K562 (cell line): Measurements from ENCODE around the gene TMEM192. TPM values are rescaled to one million over a fixed set of nuclear protein-coding genes. Genes with fewer than 3 reads are reported as not detected.
"Not testable (repeated sequence)": the region's sequence is repeated elsewhere in the genome, so short reads cannot be mapped to it uniquely, and the experiment has no call there.

Source experiments
- ATAC-seq: fragments of 200-7000 bp; cut with Tn5 transposase; 3 replicates; pipeline ENCODE4 v1.9.1; 2020; ENCODE audit warnings: moderate library complexity
- BruUV-seq: library from RNA; stranded (reverse); fragments of 400-500 nt; replicated peaks from 2 replicates; lab custom pipeline; 2021; lab: Mats Ljungman, UMichigan
- CTCF ChIA-PET: fragments of 300-600 bp; formaldehyde crosslinking; extraction: SDS; loops from one replicate; lab custom pipeline; 2021; ENCODE audit warnings: low intra/inter-chr PET ratio; lab: Yijun Ruan, JAX
- POLR2A ChIA-PET: fragments of 300-600, 350-650 bp; sonication (Branson Sonifier 250); formaldehyde crosslinking; extraction: SDS; loops from one replicate; lab custom pipeline; 2021; ENCODE audit warnings: antibody characterized with exemption, inconsistent platforms; lab: Yijun Ruan, JAX
- DNase-seq, 4 experiments: peaks; one replicate each; pipeline versions ENCODE4 v3.0.0 to v3.0.0-alpha.2; 2011 to 2018; ENCODE audit warnings: low spot score in 3 of 4, mixed read lengths in 3 of 4; ENCODE audit errors: extremely low read depth in 1 of 4
- FAIRE-seq: peaks from 2 replicates; lab custom pipeline; 2011; peaks lifted over from hg19 to GRCh38; lab: Jason Lieb, UNC
- H2AFZ ChIP-seq: 2 replicates; pipeline ENCODE4 v1.6.0; 2011; ENCODE audit warnings: low read depth, low read length, control low read depth, inconsistent platforms
- H3K27ac ChIP-seq: fragments of 200-600 bp; 3 replicates; pipeline ENCODE4 v1.8.0; 2011; ENCODE audit warnings: low read depth, mild to moderate bottlenecking, control low read depth, inconsistent platforms, low read length, moderate library complexity, mixed read lengths; ENCODE audit errors: extremely low read depth
- H3K27me3 ChIP-seq, 2 experiments: fragments of 300-600 bp in 1 of 2; 2 replicates in 1 of 2; 3 replicates in 1 of 2; pipeline versions ENCODE4 v1.6.0 to v1.8.0; 2011; ENCODE audit warnings: inconsistent platforms in 2 of 2, low read length in 2 of 2, mild to moderate bottlenecking in 1 of 2, mixed read lengths in 1 of 2, moderate library complexity in 1 of 2; ENCODE audit not compliant: control insufficient read depth in 2 of 2, insufficient read depth in 2 of 2
- H3K36me3 ChIP-seq: fragments of 300-600 bp; 3 replicates; pipeline ENCODE4 v1.8.0; 2011; ENCODE audit warnings: mild to moderate bottlenecking, low read length, inconsistent platforms; ENCODE audit not compliant: control insufficient read depth, insufficient read depth
- H3K4me1 ChIP-seq, 2 experiments: fragments of 200-600 bp in 1 of 2; replicated peaks in 1 of 2; 2 replicates in 1 of 2; 3 replicates in 1 of 2; pipeline versions ENCODE4 v1.5.1 to v1.8.0; 2011; ENCODE audit warnings: inconsistent platforms in 2 of 2, low read length in 2 of 2, mild to moderate bottlenecking in 1 of 2, mixed read lengths in 1 of 2, moderate library complexity in 1 of 2; ENCODE audit not compliant: control insufficient read depth in 2 of 2, insufficient read depth in 2 of 2
- H3K4me2 ChIP-seq: 2 replicates; pipeline ENCODE4 v1.6.1; 2011; ENCODE audit warnings: low read length, control low read depth, inconsistent platforms, mixed read lengths; ENCODE audit not compliant: insufficient read depth
- H3K4me3 ChIP-seq: fragments of 200-600 bp; sonication (generic), shearing (Covaris generic); 2 replicates; pipeline ENCODE4 v1.5.1; 2016; ENCODE audit warnings: control low read depth, inconsistent platforms
- H3K79me2 ChIP-seq: fragments of 200-600 bp; 3 replicates; pipeline ENCODE4 v1.8.0; 2011; ENCODE audit warnings: low read length, inconsistent platforms; ENCODE audit not compliant: control insufficient read depth, insufficient read depth
- H3K9ac ChIP-seq, 2 experiments: 2 replicates each; pipeline versions ENCODE4 v1.6.0 to v1.6.1; 2011; ENCODE audit warnings: low read depth in 2 of 2, low read length in 2 of 2, control low read depth in 1 of 2, inconsistent platforms in 1 of 2, mild to moderate bottlenecking in 1 of 2, mixed read lengths in 1 of 2; ENCODE audit not compliant: insufficient read depth in 1 of 2
- H3K9me1 ChIP-seq: one replicate; pipeline ENCODE4 v1.6.0; 2011; ENCODE audit warnings: inconsistent platforms, mild to moderate bottlenecking, low read length, moderate library complexity; ENCODE audit not compliant: control insufficient read depth, insufficient read depth
- H3K9me3 ChIP-seq: replicated peaks from 2 replicates; pipeline ENCODE4 v1.5.1; 2011; ENCODE audit warnings: low read depth, low read length, inconsistent platforms; ENCODE audit not compliant: control insufficient read depth, insufficient read depth
- H4K20me1 ChIP-seq: replicated peaks from 2 replicates; pipeline ENCODE4 v1.6.1; 2011; ENCODE audit warnings: low read length, inconsistent platforms, mixed read lengths; ENCODE audit not compliant: control insufficient read depth, insufficient read depth
- ARID1B ChIP-seq: fragments of 450-650 bp; IDR thresholded peaks from 2 replicates; pipeline ENCODE4 v1.6.1; 2016; ENCODE audit warnings: antibody characterized with exemption, mild to moderate bottlenecking, inconsistent platforms
- ATF7 ChIP-seq: fragments of 450-650 bp; IDR thresholded peaks from 2 replicates; pipeline ENCODE4 v1.7.1; 2014; ENCODE audit warnings: mild to moderate bottlenecking, moderate library complexity
- BRF1 ChIP-seq: IDR thresholded peaks from 3 replicates; pipeline ENCODE4 v1.6.1; 2011; ENCODE audit warnings: borderline replicate concordance, mild to moderate bottlenecking; ENCODE audit not compliant: insufficient read length; ENCODE audit errors: extremely low read depth
- CBFA2T3 ChIP-seq: fragments of 450-650 bp; IDR thresholded peaks from 2 replicates; pipeline ENCODE4 v1.6.1; 2017
- MIER1 ChIP-seq: fragments of 450-650 bp; IDR thresholded peaks from 2 replicates; pipeline ENCODE4 v1.6.1; 2016; ENCODE audit warnings: antibody characterized with exemption, mild to moderate bottlenecking, low read depth
- MYBL2 ChIP-seq, 2 experiments: fragments of 450-650 bp in 1 of 2; sonication (generic) in 1 of 2; formaldehyde crosslinking in 1 of 2; IDR thresholded peaks; 2 replicates each; pipeline versions ENCODE4 v1.6.1 to v1.8.1; 2017 to 2022; ENCODE audit warnings: borderline replicate concordance in 1 of 2, inconsistent platforms in 1 of 2, low read depth in 1 of 2, mild to moderate bottlenecking in 1 of 2, missing genetic modification reagents in 1 of 2, moderate library complexity in 1 of 2
- MYNN ChIP-seq, 2 experiments: sonication (generic); formaldehyde crosslinking in 1 of 2; IDR thresholded peaks; 2 replicates each; pipeline versions ENCODE4 v1.5.0 to v1.6.1; 2016 to 2020; ENCODE audit warnings: antibody characterized with exemption in 1 of 2, missing genetic modification reagents in 1 of 2
- SIRT6 ChIP-seq: IDR thresholded peaks from one replicate; pipeline ENCODE4 v1.6.1; 2012; ENCODE audit warnings: low read depth, mild to moderate bottlenecking, control low read depth, inconsistent platforms, low read length, moderate library complexity
- SLC30A9 ChIP-seq: fragments of 250-450 bp; sonication (Bioruptor Pico); IDR thresholded peaks from 2 replicates; pipeline ENCODE4 v1.8.0; 2022; ENCODE audit warnings: mild to moderate bottlenecking, moderate library complexity
- ZNF232 ChIP-seq: sonication (generic); formaldehyde crosslinking; IDR thresholded peaks from 2 replicates; pipeline ENCODE4 v1.8.0; 2022; ENCODE audit warnings: mild to moderate bottlenecking, missing genetic modification reagents
- ZNF431 ChIP-seq: sonication (generic); formaldehyde crosslinking; IDR thresholded peaks from 2 replicates; pipeline ENCODE4 v1.8.0; 2022; ENCODE audit warnings: mild to moderate bottlenecking, missing genetic modification reagents
- WGBS: fragments of 100-300 bp; shearing (Covaris generic); methylation state at CpG from one replicate; pipeline ENCODE4 v1.1.6; 2016; ENCODE audit warnings: low coverage, mixed read lengths; ENCODE audit not compliant: insufficient coverage; ENCODE audit errors: missing lambda C conversion rate; 5-methylcytosine and 5-hydroxymethylcytosine counted together
- in situ Hi-C: fragments of 300-500 bp; cut with MboI; formaldehyde crosslinking; loops from 4 replicates; pipeline ENCODE4 v1.15.0; 2018; ENCODE audit warnings: inconsistent platforms, mixed read lengths
- intact Hi-C: fragments of 100-400 bp; cut with micrococcal nuclease; formaldehyde crosslinking; loops from 2 replicates; pipeline ENCODE4 v1.14.2; 2022
- polyA plus RNA-seq, 8 experiments: library from polyadenylated mRNA; depleted of rRNA in 4 of 8; stranded (reverse) in 5 of 8; unstranded in 3 of 8; fragments of >200 nt; fragmentation: Nextera tagmentation in 2 of 8; fragmentation: Illumina TruSeq in 1 of 8; extraction: Ambion mirVana in 2 of 8; extraction: Trizol in 1 of 8; gene quantifications; 2 replicates each; pipeline versions ENCODE4 v1.2.1 to v1.2.3, GENCODE V29; 2011 to 2014; ENCODE audit warnings: inconsistent platforms in 1 of 8, missing spikeins in 1 of 8
- total RNA-seq, 7 experiments: library from RNA; depleted of rRNA in 6 of 7; stranded (reverse); fragments of >200 nt in 6 of 7; fragmentation: Illumina TruSeq in 2 of 7; extraction: Trizol in 2 of 7; gene quantifications; 2 replicates each; pipeline versions ENCODE4 v1.2.1 to v1.2.3, GENCODE V29; 2011 to 2021; ENCODE audit warnings: low replicate concordance in 1 of 7
- TF ChIP-seq, protein P1 (sequence below): fragments of 450-650 bp; conservative IDR thresholded peaks from 2 replicates; pipeline ENCODE4 v1.6.1; 2016; ENCODE audit warnings: missing genetic modification characterization, low read depth, mild to moderate bottlenecking, missing compliant biosample characterization, moderate library complexity

The TMEM192 gene
- total and polyA plus RNA-seq, 9 of the 15 experiments (the other 6 are each of a cell fraction or from before 2014, with no cell fraction given) = 4.4 to 28.5 (median 13.3) TPM

DNA sequence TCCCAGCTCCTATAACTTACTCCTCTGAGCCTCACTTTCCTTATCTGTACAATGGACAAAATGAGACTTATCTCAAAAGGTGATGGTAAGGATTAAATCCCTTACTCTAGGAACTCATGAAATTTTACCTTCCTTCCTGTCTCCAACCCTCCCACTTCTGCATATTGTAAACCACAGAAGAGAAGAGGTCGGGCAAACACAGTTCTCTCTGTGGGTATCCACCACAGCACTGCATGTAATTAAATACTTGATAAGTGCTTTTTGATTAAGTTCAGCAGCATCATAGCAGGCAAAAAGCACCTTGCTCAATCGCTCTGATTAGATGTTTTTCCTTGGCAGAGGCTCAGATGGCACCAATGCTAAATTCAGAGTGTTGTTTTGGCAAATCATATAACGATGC is 17.3 kb upstream of the TMEM192 start (continued):
- TF ChIP-seq, protein P1, sequence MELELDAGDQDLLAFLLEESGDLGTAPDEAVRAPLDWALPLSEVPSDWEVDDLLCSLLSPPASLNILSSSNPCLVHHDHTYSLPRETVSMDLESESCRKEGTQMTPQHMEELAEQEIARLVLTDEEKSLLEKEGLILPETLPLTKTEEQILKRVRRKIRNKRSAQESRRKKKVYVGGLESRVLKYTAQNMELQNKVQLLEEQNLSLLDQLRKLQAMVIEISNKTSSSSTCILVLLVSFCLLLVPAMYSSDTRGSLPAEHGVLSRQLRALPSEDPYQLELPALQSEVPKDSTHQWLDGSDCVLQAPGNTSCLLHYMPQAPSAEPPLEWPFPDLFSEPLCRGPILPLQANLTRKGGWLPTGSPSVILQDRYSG (tag) = no peak

GRCh38 chr4:165125869-165126499 is 13.3 kb upstream of the TMEM192 start:
- H3K79me2 ChIP-seq, H2AFZ ChIP-seq, H3K4me3 ChIP-seq, BruUV-seq, intact Hi-C loops, H3K9ac ChIP-seq, H3K4me1 ChIP-seq, H3K4me2 ChIP-seq, ATAC-seq, DNase-seq, H3K27me3 ChIP-seq, H4K20me1 ChIP-seq, FAIRE-seq, H3K9me1 ChIP-seq, POLR2A ChIA-PET, CTCF ChIA-PET, H3K9me3 ChIP-seq, H3K27ac ChIP-seq, H3K36me3 ChIP-seq: not testable (repeated sequence)
- in situ Hi-C loops = loop anchor here (25.0 kb wide), 1 partner anchor 961 kb away; no protein-coding TSS in a partner anchor
- WGBS = 63% methylated on average over 21 of the region's 40 CpGs

DNA sequence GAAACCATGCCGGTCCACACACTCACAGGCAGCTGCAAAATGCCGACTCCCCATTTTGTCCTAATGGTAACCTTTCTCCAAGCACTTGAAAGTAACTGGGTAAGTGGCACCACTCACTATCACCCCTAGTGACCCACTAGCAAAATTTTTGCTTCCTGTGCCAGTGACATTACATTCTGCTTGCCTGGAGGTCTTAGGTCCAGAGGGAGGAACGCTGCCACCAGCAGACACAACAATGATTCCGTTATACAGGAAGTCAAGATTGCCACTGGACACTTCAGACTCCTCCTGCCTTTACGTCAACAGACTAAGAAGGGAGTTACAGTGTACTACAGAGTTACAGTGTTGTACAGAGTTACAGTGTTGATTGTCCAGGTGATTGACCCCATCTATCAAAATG is 11.8 kb upstream of the TMEM192 start:
- Histone ChIP-seq H4K20me1 (no peaks in the 10 kb centered on the region), H3K27me3 (peaks cover 0 to 4% of the 10 kb centered on the region in 2 experiments; a peak in 2 of 5 replicates), H3K9ac (no peak overlapping the region), H3K9me1 (no peaks in the 10 kb centered on the region), H2AFZ (peak overlapping the region; percentile 70), H3K27ac (no peak overlapping the region), H3K4me2 (peak overlapping the region; percentile 21; the same call in 1 of the 2 replicates), H3K36me3 (no peaks in the 10 kb centered on the region), H3K79me2 (no peaks in the 10 kb centered on the region), H3K9me3 (no peaks in the 10 kb centered on the region), H3K4me1 (no peaks in the 10 kb centered on the region), H3K4me3 (no peak overlapping the region)
- intact Hi-C loops (no loop called here), in situ Hi-C loops (no loop called here)
- ATAC-seq = peak; percentile 68
- CTCF ChIA-PET = no interaction called here
- POLR2A ChIA-PET = no interaction called here
- no peak for DNase-seq
- FAIRE-seq = no peak
- WGBS = 24% methylated on average over 5 of the region's 5 CpGs
- BruUV-seq = no TSS peak
- no peak for TF ChIP-seq MYNN (IDR thresholded peaks at IDR 0.05)
- no peak for TF ChIP-seq MYNN (CRISPR knock-in tag; IDR thresholded peaks at IDR 0.05)
- no peak for TF ChIP-seq BRF1
- no peak for TF ChIP-seq ZNF232 (CRISPR knock-in tag)
- TF ChIP-seq SIRT6 = no peak
- TF ChIP-seq ARID1B = no peak
- TF ChIP-seq MIER1 = no peak
- TF ChIP-seq CBFA2T3 = no peak
- TF ChIP-seq MYBL2 (IDR thresholded peaks at IDR 0.05; ENCODE audit: low read depth) = no peak
- no peak for TF ChIP-seq MYBL2 (CRISPR knock-in tag; IDR thresholded peaks at IDR 0.05; ENCODE audit: borderline replicate concordance)
- TF ChIP-seq ATF7 = no peak
- no peak for TF ChIP-seq SLC30A9 (CRISPR knock-in tag)
- no peak for TF ChIP-seq ZNF431 (CRISPR knock-in tag)
